ENCODE measurements around the gene ADGRL2.

DNA sequence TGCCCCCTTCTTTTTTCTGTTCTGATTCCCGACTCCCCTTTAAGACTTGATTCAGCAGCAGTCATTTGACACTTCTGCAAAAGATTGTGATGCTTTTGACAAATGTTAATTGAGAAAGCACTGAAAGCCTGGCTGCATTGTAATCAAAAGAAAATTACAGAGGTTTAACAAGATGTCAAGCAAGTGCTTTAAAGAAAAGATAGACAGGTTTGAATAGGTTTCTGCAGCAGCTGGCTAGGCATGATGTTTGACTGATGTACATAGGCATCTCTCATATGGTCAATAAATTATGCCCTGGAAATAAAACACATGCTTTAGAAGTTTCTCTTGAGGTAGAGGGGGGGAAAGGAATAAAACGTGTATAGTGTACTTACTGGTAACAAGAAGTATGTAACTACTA, 147.8 kb downstream of the ADGRL2 start:
- TF ChIP-seq POLR2AphosphoS5 (IDR thresholded peaks at IDR 0.05) (no peak), POLR2A (IDR thresholded peaks at IDR 0.05) (no peak), EP300 (IDR thresholded peaks at IDR 0.05) (no peak)
- TF ChIP-seq, protein P1, sequence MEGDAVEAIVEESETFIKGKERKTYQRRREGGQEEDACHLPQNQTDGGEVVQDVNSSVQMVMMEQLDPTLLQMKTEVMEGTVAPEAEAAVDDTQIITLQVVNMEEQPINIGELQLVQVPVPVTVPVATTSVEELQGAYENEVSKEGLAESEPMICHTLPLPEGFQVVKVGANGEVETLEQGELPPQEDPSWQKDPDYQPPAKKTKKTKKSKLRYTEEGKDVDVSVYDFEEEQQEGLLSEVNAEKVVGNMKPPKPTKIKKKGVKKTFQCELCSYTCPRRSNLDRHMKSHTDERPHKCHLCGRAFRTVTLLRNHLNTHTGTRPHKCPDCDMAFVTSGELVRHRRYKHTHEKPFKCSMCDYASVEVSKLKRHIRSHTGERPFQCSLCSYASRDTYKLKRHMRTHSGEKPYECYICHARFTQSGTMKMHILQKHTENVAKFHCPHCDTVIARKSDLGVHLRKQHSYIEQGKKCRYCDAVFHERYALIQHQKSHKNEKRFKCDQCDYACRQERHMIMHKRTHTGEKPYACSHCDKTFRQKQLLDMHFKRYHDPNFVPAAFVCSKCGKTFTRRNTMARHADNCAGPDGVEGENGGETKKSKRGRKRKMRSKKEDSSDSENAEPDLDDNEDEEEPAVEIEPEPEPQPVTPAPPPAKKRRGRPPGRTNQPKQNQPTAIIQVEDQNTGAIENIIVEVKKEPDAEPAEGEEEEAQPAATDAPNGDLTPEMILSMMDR (IDR thresholded peaks at IDR 0.05): no peak

Data from suprapubic skin (tissue), 4 donors.